GM12878 (cell line): ENCODE data around the gene SALL4. TPM values are rescaled to one million over a fixed set of nuclear protein-coding genes. Genes with fewer than 3 reads are reported as not detected.

Source experiments
- ATAC-seq: fragments of 200-7000 bp; cut with Tn5 transposase; 3 replicates; pipeline ENCODE4 v1.9.1; 2020; ENCODE audit warnings: mild to moderate bottlenecking, moderate library complexity
- BruUV-seq: library from RNA; stranded (reverse); fragments of 400-500 nt; replicated peaks from 2 replicates; lab custom pipeline; 2021; lab: Mats Ljungman, UMichigan
- CTCF ChIA-PET: fragments of 300-600 bp; sonication (Branson Sonifier 250); formaldehyde crosslinking; extraction: SDS; loops from one replicate; lab custom pipeline; 2021; ENCODE audit warnings: inconsistent platforms; lab: Yijun Ruan, JAX
- POLR2A ChIA-PET: fragments of 350-600 bp; formaldehyde crosslinking; extraction: SDS; loops from one replicate; lab custom pipeline; 2021; ENCODE audit warnings: inconsistent platforms; lab: Charles Lee
- RAD21 ChIA-PET: fragments of 300-600 bp; sonication (Branson Sonifier 250); formaldehyde crosslinking; loops from one replicate; lab custom pipeline; 2023; ENCODE audit warnings: antibody characterized with exemption; ENCODE audit not compliant: unreplicated experiment; lab: Charles Lee
- SMC1A ChIA-PET: fragments of 300-600 bp; sonication (Branson Sonifier 250); formaldehyde crosslinking; loops from one replicate; lab custom pipeline; 2023; ENCODE audit not compliant: unreplicated experiment, uncharacterized antibody; lab: Charles Lee
- DNase-seq: peaks from one replicate; pipeline ENCODE4 v3.0.0-alpha.2; 2011; ENCODE audit warnings: low read depth, low spot score
- FAIRE-seq: peaks from 3 replicates; lab custom pipeline; 2011; peaks lifted over from hg19 to GRCh38; lab: Jason Lieb, UNC
- H2AFZ ChIP-seq: 2 replicates; pipeline ENCODE4 v1.6.0; 2011; ENCODE audit warnings: low read depth, low read length, control low read depth; ENCODE audit not compliant: control insufficient read depth
- H3K27ac ChIP-seq: 2 replicates; pipeline ENCODE4 v1.5.1; 2011; ENCODE audit warnings: control low read depth; ENCODE audit not compliant: control insufficient read depth, insufficient read depth
- H3K27me3 ChIP-seq, 2 experiments: replicated peaks in 1 of 2; 2 replicates each; pipeline versions ENCODE4 v1.6.0 to v1.6.1; 2011; ENCODE audit warnings: low read length in 1 of 2; ENCODE audit not compliant: control insufficient read depth in 2 of 2, insufficient read depth in 2 of 2
- H3K36me3 ChIP-seq, 2 experiments: 2 replicates each; pipeline ENCODE4 v1.5.1; 2011; ENCODE audit warnings: low read length in 1 of 2; ENCODE audit not compliant: control insufficient read depth in 2 of 2, insufficient read depth in 2 of 2
- H3K4me1 ChIP-seq: 2 replicates; pipeline ENCODE4 v1.6.1; 2011; ENCODE audit warnings: mild to moderate bottlenecking, low read length, moderate library complexity, mixed read lengths; ENCODE audit not compliant: control insufficient read depth, insufficient read depth
- H3K4me2 ChIP-seq: 2 replicates; pipeline ENCODE4 v1.6.0; 2011; ENCODE audit warnings: control low read depth; ENCODE audit not compliant: control insufficient read depth, insufficient read depth
- H3K4me3 ChIP-seq: fragments of 200-600 bp; sonication (generic); 2 replicates; pipeline ENCODE4 v1.5.1; 2016
- H3K79me2 ChIP-seq: 2 replicates; pipeline ENCODE4 v1.6.0; 2011; ENCODE audit warnings: low read length; ENCODE audit not compliant: control insufficient read depth, insufficient read depth
- H3K9ac ChIP-seq: 2 replicates; pipeline ENCODE4 v1.8.0; 2011; ENCODE audit warnings: low read length, control low read depth, mixed read lengths; ENCODE audit not compliant: control insufficient read depth, insufficient read depth
- H3K9me3 ChIP-seq: replicated peaks from 3 replicates; pipeline ENCODE4 v1.5.1; 2011; ENCODE audit warnings: mild to moderate bottlenecking, low read length; ENCODE audit not compliant: control insufficient read depth, insufficient read depth
- H4K20me1 ChIP-seq: 2 replicates; pipeline ENCODE4 v1.6.0; 2011; ENCODE audit not compliant: control insufficient read depth, insufficient read depth
- CBFB ChIP-seq: IDR thresholded peaks from 2 replicates; pipeline ENCODE4 v1.6.1; 2016; ENCODE audit warnings: antibody characterized with exemption, low read depth
- CBX5 ChIP-seq: sonication (generic); IDR thresholded peaks from 2 replicates; pipeline ENCODE4 v1.6.1; 2016; ENCODE audit warnings: low read depth, moderate library complexity, mild to moderate bottlenecking, inconsistent platforms
- CHD2 ChIP-seq: IDR thresholded peaks from 2 replicates; pipeline ENCODE4 v1.6.1; 2011; ENCODE audit warnings: low read depth, low read length, improper control_type of control experiment, borderline replicate concordance
- DPF2 ChIP-seq: fragments of 450-650 bp; IDR thresholded peaks from 2 replicates; pipeline ENCODE4 v1.6.1; 2017; ENCODE audit warnings: mild to moderate bottlenecking
- EP300 ChIP-seq, 2 experiments: fragments of 150-350 bp in 1 of 2; IDR thresholded peaks; 2 replicates each; pipeline ENCODE4 v1.6.1; 2011 to 2012; ENCODE audit warnings: low read depth in 2 of 2, low read length in 2 of 2, borderline replicate concordance in 1 of 2, improper control_type of control experiment in 1 of 2, inconsistent platforms in 1 of 2; ENCODE audit not compliant: control insufficient read depth in 1 of 2
- JUNB ChIP-seq: IDR thresholded peaks from 2 replicates; pipeline ENCODE4 v1.6.1; 2016; ENCODE audit warnings: antibody characterized with exemption, mild to moderate bottlenecking
- KAT2A ChIP-seq: conservative IDR thresholded peaks from 2 replicates; pipeline ENCODE4 v1.6.1; 2011; ENCODE audit warnings: low read depth, low read length; ENCODE audit not compliant: control insufficient read depth
- MYB ChIP-seq: fragments of 150-350 bp; IDR thresholded peaks from 2 replicates; pipeline ENCODE4 v1.6.1; 2014; ENCODE audit warnings: mild to moderate bottlenecking, low read depth, low read length, borderline replicate concordance
- NBN ChIP-seq: fragments of 450-650 bp; IDR thresholded peaks from 2 replicates; pipeline ENCODE4 v1.6.1; 2016
- NFIC ChIP-seq: IDR thresholded peaks from 2 replicates; pipeline ENCODE4 v1.6.1; 2012; ENCODE audit warnings: low read depth, mild to moderate bottlenecking, inconsistent platforms, low read length, moderate library complexity
- NFXL1 ChIP-seq: fragments of 450-650 bp; IDR thresholded peaks from 2 replicates; pipeline ENCODE4 v1.6.1; 2017; ENCODE audit warnings: antibody characterized with exemption, mild to moderate bottlenecking, borderline replicate concordance
- RFX5 ChIP-seq: IDR thresholded peaks from 2 replicates; pipeline ENCODE4 v1.6.1; 2011; ENCODE audit warnings: low read depth, low read length, improper control_type of control experiment
- TARDBP ChIP-seq: IDR thresholded peaks from 2 replicates; pipeline ENCODE4 v1.6.1; 2016; ENCODE audit warnings: borderline replicate concordance
- TCF7 ChIP-seq: IDR thresholded peaks from 2 replicates; pipeline ENCODE4 v1.6.1; 2014; ENCODE audit warnings: antibody characterized with exemption, borderline replicate concordance
- ZBED1 ChIP-seq: IDR thresholded peaks from 2 replicates; pipeline ENCODE4 v1.6.1; 2016; ENCODE audit warnings: borderline replicate concordance
- ZNF592 ChIP-seq: fragments of 450-650 bp; IDR thresholded peaks from 2 replicates; pipeline ENCODE4 v1.6.1; 2017; ENCODE audit warnings: mild to moderate bottlenecking, moderate library complexity
- WGBS: methylation state at CpG from one replicate; pipeline ENCODE4 v1.1.6; 2016; ENCODE audit warnings: low lambda C conversion rate; ENCODE audit not compliant: insufficient replicate concordance, insufficient coverage; ENCODE audit errors: missing lambda C conversion rate; 5-methylcytosine and 5-hydroxymethylcytosine counted together
- in situ Hi-C: fragments of 300-500 bp; cut with MboI; formaldehyde crosslinking; loops from 9 replicates; pipeline ENCODE4 v1.14.3; 2018; ENCODE audit warnings: mixed read lengths
- intact Hi-C: fragments of 100-400 bp; cut with micrococcal nuclease; formaldehyde crosslinking; loops from one replicate; pipeline ENCODE4 v1.14.2; 2022; ENCODE audit not compliant: unreplicated experiment
- polyA plus RNA-seq, 11 experiments: library from polyadenylated mRNA; depleted of rRNA in 4 of 11; unstranded in 6 of 11; stranded (reverse) in 5 of 11; fragments of >200 nt; fragmentation: Nextera tagmentation in 4 of 11; fragmentation: Illumina TruSeq in 1 of 11; extraction: Ambion mirVana in 4 of 11; extraction: Trizol in 1 of 11; gene quantifications; 1 replicate in 1 of 11; 2 replicates in 10 of 11; pipeline versions ENCODE4 v1.2.1 to v1.2.3, GENCODE V29; 2011 to 2016; ENCODE audit warnings: inconsistent platforms in 2 of 11, missing spikeins in 2 of 11, low read depth in 1 of 11
- total RNA-seq, 4 experiments: library from RNA; depleted of rRNA in 3 of 4; stranded (reverse); fragments of >200 nt in 3 of 4; fragmentation: Illumina TruSeq in 1 of 4; extraction: Trizol in 1 of 4; gene quantifications; 2 replicates each; pipeline versions ENCODE4 v1.2.1 to v1.2.3, GENCODE V29; 2013 to 2021
- TF ChIP-seq, protein P1 (sequence below): fragments of 450-650 bp; IDR thresholded peaks from 2 replicates; pipeline ENCODE4 v1.6.1; 2017; ENCODE audit warnings: mild to moderate bottlenecking, moderate library complexity

SALL4 gene
- total and polyA plus RNA-seq, 10 of the 15 experiments (the other 5 are each of a cell fraction or from before 2014, with no cell fraction given), result 0.08 to 1.1 (median 0.23) TPM; not detected in 7

DNA sequence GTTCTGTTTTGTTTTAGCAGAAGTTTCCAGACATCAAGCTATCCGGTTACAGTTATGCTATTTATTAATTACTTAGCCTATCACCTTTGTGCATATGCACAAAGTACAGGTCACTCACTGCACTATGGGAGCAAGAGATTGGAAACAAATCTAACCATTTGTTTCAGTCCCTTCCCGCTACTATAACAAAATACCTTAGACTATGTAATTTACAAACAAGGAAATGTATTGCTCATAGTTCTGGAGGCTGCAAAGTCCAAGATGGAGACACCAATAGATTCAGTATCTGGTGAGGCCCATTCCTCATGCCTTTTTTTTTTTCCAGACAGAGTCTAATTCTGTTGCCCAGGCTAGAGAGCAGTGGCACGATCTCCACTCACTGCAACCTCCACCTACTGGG lies 69.3 kb downstream of the SALL4 start:
- intact Hi-C loops (no loop called here), in situ Hi-C loops (no loop called here)
- CTCF ChIA-PET, result no interaction called here
- Histone ChIP-seq H4K20me1 (no peaks in the 10 kb centered on the region), H3K9me3 (no peaks in the 10 kb centered on the region), H3K9ac (no peak overlapping the region), H3K4me1 (no peaks in the 10 kb centered on the region), H3K27ac (no peak overlapping the region), H3K79me2 (no peaks in the 10 kb centered on the region), H3K36me3 (no peaks in the 10 kb centered on the region), H3K27me3 (no peaks in the 10 kb centered on the region), H3K4me3 (no peak overlapping the region), H2AFZ (no peak overlapping the region), H3K4me2 (no peak overlapping the region)
- DNase-seq, result no peak
- no peak for ATAC-seq
- BruUV-seq, result no TSS peak
- RAD21 ChIA-PET, result no interaction called here
- SMC1A ChIA-PET, result no interaction called here
- POLR2A ChIA-PET, result interaction anchor here (0.6 kb wide), 1 partner anchor 74 kb away, joined by 7 read pairs; no protein-coding TSS in a partner anchor
- 35% methylated on average over 3 of the region's 3 CpGs for WGBS
- FAIRE-seq, result no peak
- TF ChIP-seq RFX5 (no peak), ZBED1 (no peak), CBX5 (no peak), DPF2 (no peak), NFIC (no peak), CHD2 (no peak), NFXL1 (no peak), CBFB (no peak), TCF7 (no peak), KAT2A (no peak), JUNB (no peak), TARDBP (no peak), MYB (no peak), ZNF592 (no peak), EP300 (IDR thresholded peaks at IDR 0.05; ENCODE audit: borderline replicate concordance in 1 of 2, control insufficient read depth in 1 of 2, low read depth in 2 of 2, low read length in 2 of 2) (no peak), NBN (no peak)
- TF ChIP-seq, protein P1, sequence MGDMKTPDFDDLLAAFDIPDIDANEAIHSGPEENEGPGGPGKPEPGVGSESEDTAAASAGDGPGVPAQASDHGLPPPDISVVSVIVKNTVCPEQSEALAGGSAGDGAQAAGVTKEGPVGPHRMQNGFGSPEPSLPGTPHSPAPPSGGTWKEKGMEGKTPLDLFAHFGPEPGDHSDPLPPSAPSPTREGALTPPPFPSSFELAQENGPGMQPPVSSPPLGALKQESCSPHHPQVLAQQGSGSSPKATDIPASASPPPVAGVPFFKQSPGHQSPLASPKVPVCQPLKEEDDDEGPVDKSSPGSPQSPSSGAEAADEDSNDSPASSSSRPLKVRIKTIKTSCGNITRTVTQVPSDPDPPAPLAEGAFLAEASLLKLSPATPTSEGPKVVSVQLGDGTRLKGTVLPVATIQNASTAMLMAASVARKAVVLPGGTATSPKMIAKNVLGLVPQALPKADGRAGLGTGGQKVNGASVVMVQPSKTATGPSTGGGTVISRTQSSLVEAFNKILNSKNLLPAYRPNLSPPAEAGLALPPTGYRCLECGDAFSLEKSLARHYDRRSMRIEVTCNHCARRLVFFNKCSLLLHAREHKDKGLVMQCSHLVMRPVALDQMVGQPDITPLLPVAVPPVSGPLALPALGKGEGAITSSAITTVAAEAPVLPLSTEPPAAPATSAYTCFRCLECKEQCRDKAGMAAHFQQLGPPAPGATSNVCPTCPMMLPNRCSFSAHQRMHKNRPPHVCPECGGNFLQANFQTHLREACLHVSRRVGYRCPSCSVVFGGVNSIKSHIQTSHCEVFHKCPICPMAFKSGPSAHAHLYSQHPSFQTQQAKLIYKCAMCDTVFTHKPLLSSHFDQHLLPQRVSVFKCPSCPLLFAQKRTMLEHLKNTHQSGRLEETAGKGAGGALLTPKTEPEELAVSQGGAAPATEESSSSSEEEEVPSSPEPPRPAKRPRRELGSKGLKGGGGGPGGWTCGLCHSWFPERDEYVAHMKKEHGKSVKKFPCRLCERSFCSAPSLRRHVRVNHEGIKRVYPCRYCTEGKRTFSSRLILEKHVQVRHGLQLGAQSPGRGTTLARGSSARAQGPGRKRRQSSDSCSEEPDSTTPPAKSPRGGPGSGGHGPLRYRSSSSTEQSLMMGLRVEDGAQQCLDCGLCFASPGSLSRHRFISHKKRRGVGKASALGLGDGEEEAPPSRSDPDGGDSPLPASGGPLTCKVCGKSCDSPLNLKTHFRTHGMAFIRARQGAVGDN, result no peak
